WI38 (cell line): Measurements from ENCODE around the gene KLF13.

Experiments used
- H3K4me3 ChIP-seq: 2 replicates; pipeline ENCODE4 v1.5.1; 2011; ENCODE audit warnings: low read depth, mild to moderate bottlenecking, control low read depth, low read length
- TF ChIP-seq, protein P1 (sequence below): IDR thresholded peaks from 2 replicates; pipeline ENCODE4 v1.5.1; 2012; ENCODE audit warnings: low read depth, mild to moderate bottlenecking, control low read depth, low read length

The KLF13 gene

DNA sequence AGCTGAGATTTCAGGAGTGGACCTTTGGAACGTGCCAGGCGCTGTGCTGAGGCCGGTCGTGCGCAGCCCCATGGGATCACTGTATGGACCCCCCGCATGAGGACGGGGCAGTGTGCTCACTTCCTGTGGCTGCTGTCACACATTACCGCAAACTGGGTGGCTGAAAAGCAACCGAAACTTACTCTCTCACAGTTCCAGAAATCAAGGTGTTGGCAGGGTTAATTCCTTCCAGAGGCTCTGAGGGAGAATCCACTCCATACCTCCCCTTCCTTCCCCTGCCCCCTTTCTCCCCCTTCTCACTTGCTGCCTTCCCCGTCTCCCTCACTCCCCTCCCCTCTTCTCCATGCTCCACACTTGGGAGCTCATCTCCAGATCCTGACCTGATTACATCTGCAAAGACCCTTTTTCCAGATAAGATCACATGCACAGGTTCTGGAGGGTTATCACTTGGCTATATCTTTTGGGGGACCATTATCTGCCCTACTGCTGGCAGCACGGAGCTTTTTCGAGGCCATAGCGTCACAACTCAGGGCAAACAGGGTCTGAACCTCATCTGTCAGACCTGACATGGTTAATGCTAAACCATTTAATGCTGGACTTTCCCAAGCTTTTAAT lies 41.2 kb downstream of the KLF13 start:
- no peak overlapping the region for H3K4me3 ChIP-seq
- TF ChIP-seq, protein P1, sequence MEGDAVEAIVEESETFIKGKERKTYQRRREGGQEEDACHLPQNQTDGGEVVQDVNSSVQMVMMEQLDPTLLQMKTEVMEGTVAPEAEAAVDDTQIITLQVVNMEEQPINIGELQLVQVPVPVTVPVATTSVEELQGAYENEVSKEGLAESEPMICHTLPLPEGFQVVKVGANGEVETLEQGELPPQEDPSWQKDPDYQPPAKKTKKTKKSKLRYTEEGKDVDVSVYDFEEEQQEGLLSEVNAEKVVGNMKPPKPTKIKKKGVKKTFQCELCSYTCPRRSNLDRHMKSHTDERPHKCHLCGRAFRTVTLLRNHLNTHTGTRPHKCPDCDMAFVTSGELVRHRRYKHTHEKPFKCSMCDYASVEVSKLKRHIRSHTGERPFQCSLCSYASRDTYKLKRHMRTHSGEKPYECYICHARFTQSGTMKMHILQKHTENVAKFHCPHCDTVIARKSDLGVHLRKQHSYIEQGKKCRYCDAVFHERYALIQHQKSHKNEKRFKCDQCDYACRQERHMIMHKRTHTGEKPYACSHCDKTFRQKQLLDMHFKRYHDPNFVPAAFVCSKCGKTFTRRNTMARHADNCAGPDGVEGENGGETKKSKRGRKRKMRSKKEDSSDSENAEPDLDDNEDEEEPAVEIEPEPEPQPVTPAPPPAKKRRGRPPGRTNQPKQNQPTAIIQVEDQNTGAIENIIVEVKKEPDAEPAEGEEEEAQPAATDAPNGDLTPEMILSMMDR, result no peak

DNA sequence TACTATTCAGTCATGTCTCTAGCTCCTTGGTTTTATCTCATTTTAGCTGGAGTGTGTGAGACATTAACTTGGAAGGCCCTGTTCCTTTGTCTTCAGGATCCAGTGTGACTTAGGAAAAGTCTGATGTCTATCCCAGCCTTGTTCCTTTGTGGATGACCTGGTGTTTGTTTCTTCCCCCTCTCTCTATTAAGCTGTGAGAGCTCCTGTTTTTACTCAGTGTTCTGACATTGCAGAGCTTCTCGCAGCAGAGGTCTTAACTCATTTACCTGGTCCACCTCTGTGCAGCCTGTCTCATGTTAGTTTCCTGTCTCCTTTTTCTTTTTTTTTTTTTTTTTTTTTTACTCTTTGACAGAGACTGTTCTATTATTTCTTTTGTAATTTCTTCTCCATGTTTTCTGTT lies 43.1 kb downstream of the KLF13 start:
- TF ChIP-seq, protein P1, result no peak
- H3K4me3 ChIP-seq, result no peak overlapping the region

DNA sequence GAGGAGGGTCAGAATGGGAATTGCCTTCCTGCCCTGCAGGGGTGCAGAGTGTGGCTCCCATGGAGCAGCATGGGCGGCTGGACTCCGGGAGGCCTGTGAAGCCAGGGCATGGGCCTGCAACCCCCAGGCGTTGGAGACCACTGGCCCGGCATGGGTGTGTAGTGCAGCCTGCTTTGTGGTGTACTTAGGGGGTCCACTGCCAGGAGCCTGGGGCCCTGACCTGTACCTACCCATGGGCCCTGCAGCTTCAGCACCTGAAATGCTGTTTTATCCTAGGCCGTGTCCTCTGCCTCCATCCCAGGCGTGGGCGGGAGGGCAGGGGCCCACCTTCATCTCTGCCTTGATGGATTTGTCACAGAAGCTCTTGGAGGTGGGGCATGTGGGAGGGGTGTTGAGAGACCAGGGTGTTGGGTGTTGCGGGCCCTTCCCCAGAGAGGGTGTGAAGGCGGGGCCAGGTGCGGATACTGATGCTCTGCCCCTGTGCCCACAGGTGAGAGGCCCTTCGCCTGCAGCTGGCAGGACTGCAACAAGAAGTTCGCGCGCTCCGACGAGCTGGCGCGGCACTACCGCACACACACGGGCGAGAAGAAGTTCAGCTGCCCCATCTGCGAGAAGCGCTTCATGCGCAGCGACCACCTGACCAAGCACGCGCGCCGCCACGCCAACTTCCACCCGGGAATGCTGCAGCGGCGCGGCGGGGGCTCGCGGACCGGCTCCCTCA lies 45.0 kb downstream of the KLF13 start:
- TF ChIP-seq, protein P1, result no peak
- no peak overlapping the region for H3K4me3 ChIP-seq

DNA sequence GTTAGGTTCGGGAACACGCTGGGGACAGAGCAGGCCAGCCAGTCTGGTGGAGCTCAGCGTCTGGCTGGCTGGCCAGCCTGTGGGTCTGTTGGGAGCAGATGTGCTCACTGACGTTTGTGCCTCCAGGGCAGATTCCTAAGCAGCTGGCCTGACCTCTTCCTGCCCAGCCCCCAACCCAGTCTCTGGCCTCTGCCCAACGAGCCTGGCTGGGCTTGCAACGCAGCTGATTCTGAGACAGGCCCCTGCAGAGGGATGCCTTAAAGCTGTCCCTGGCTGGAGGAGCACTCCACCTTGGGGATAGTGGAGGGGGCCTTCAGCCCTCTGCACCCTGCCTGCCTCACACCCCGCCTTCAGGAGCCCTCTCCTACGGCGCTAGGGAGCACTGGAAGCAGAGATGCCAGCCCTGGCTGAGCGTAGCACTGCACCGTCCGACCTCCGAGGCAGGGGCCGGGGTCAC lies 46.0 kb downstream of the KLF13 start:
- TF ChIP-seq, protein P1, result no peak
- H3K4me3 ChIP-seq, result no peak overlapping the region

DNA sequence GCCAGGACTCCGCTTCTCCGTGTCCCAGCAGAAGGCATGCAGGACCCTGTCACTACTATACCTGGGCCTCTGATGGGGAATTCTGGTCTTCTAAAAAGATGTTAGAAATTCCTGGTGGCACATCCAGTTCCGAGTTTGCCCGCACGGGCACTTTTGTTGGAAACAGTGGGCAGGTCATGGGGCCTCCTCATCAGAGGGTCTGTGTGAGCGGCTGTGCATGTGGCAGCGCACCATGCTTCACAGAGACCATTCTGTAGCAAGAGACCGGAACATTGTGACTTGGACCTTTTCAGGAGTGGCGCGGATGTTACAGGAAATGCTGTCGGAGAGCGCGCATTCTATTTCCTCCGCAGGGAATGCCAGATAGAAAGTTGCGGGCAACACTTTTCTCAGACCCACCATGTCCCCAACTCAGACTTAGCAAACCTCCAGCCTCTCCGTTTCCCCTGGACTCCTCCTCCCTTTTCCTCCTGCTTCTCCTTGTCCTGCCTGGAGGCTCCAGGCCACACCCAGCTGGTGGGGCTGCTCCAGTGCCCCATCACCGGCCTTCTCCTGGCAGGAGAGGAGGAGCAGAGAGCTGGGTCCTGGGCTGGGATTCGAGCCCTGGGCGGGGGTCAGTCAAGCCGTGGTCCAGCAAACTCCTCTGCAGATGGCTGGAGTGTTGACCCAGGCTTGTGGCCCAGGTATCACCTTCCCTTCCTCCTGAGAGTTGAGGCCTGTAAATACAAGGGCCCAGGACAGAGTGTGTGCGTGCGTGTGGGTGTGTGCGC lies 46.6 kb downstream of the KLF13 start:
- no peak overlapping the region for H3K4me3 ChIP-seq

DNA sequence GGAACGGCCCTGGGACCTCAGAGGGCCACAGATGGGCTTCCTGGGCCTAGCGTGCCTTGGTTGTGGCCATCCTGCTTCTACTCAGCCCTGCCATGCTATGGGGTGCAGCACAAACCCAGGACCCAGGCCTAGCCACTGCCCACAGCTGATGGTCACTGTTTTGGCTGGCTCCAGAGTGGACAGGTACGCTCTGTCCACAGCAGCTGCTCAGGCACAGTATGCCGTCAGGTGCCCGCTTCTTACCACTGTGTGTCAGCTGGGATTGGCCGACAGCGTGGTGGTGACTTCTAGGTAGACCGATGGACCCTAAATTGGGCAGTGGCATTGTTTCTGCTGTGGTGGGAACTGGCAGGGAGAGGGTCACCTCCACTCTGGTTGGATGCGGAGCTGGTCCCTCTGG lies 47.3 kb downstream of the KLF13 start:
- TF ChIP-seq, protein P1, result no peak
- H3K4me3 ChIP-seq, result no peak overlapping the region

More for the DNA sequence above, 46.6 kb downstream of the KLF13 start:
- TF ChIP-seq, protein P1, result no peak

DNA sequence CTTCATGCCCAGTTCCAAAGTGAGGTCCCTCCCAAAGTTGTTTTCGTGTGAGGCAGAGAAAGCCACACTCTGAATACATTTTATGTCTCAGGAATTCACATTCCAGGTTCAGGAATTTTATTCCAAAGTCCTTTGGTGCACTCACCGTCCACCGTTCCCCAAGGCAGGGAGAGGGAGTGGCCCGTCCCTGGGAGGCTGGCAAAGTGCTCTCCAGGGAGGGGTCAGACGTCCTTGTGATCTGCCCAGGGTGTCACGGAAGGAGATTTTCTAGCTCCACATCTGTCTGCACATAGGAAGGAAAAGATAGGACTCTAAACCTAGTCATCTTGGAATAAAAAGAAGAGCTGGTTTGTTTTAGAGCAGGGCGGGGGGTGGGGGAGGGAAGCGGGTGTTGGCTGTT lies 47.9 kb downstream of the KLF13 start:
- TF ChIP-seq, protein P1, result no peak
- H3K4me3 ChIP-seq, result no peak overlapping the region
